HG03135 (cell line): ENCODE data around the gene CBFA2T3.

Source experiments
- ATAC-seq: cut with Tn5 transposase; IDR thresholded peaks from one replicate; pipeline ENCODE4 v1.9.1; 2021; ENCODE audit warnings: mild to moderate bottlenecking, moderate library complexity; ENCODE audit not compliant: unreplicated experiment

The CBFA2T3 gene

GRCh38 chr16:88964636-88965035 is 12.4 kb downstream of the CBFA2T3 start:
- ATAC-seq = no peak

DNA sequence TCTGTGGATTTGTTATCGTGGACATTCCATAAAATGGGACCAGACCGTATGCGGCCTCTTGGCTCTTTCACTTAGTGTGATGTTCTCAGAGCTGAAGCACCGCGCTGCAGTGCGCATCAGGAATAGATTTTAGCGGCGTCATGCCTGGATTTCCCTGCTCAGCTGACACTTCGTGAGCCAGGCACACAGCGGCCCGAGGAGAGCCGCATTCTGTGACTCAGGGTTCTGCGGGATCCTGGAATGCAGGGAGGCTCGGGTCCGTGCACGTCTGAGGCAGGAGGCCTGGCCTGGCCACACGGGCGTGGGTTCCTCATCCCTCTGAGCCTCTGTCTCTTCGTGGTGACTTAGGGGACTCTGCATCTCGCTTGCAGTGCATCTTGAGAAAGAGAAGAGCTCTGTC is 13.4 kb downstream of the CBFA2T3 start:
- no peak for ATAC-seq

- no peak for ATAC-seq
These were observed 14.4 kb downstream of the CBFA2T3 start for GRCh38 chr16:88962478-88963152.

- no peak for ATAC-seq
These were observed 16.0 kb downstream of the CBFA2T3 start for GRCh38 chr16:88961011-88961410.

- ATAC-seq = no peak
These were observed 16.5 kb downstream of the CBFA2T3 start for GRCh38 chr16:88960516-88960915.

DNA sequence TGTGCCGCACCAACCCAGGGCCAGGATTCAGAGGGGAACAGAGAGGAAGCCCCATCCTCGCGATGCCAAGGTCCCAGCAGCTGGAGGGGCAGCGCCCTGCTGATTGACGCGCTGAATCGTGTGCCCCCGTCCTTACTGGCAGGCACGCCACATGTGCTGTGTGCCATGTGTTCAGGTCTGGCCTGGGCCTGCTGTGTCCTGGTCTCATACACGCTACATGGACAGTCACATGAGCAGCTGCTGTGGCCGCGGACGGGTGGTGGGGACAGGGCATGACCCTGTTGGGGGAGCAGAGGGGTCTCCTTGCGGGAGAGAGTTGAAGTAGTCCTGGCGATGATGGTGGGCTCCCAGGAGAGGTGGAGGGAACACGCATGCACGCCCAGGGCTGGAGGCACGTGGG is 18.0 kb downstream of the CBFA2T3 start:
- no peak for ATAC-seq

DNA sequence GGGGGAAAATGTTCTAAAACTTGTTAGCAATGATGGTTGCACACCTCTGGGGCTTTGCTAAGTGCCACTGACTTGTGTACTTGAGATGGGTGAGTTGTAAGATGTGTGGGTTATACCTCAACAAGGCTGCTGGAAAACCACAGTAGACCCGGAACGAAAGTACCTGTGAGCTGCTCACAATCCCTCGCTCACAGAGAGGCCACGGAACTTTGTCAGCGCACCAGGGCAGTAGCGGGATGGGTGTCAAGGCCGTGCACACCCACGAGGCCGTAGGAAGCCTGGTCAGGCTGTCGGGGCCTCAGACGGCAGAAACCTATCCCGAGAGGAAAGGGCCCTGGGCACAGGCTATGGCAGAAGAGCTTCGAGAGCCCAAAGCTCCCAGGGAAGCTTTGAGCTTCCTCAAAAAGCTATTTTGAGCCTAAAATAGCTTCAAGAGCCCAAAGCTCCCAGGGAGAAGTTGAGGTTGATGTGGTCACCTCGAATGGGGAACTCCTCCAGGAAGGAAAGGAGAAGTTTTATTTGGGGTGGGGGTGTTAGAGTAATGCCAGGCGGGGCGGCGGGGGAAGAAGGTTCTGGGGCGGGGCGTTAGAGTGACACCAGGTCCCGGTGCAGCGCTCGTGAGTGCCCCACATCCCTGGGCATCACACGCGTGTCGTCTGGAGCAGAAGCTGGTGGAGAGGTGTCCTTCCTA is 19.0 kb downstream of the CBFA2T3 start:
- ATAC-seq = no peak

- ATAC-seq = no peak
These were observed 19.6 kb downstream of the CBFA2T3 start for GRCh38 chr16:88957433-88957767.

- no peak for ATAC-seq
These were observed 20.2 kb downstream of the CBFA2T3 start for GRCh38 chr16:88956546-88957432.

- no peak for ATAC-seq
These were observed 21.1 kb downstream of the CBFA2T3 start for GRCh38 chr16:88955906-88956305.

DNA sequence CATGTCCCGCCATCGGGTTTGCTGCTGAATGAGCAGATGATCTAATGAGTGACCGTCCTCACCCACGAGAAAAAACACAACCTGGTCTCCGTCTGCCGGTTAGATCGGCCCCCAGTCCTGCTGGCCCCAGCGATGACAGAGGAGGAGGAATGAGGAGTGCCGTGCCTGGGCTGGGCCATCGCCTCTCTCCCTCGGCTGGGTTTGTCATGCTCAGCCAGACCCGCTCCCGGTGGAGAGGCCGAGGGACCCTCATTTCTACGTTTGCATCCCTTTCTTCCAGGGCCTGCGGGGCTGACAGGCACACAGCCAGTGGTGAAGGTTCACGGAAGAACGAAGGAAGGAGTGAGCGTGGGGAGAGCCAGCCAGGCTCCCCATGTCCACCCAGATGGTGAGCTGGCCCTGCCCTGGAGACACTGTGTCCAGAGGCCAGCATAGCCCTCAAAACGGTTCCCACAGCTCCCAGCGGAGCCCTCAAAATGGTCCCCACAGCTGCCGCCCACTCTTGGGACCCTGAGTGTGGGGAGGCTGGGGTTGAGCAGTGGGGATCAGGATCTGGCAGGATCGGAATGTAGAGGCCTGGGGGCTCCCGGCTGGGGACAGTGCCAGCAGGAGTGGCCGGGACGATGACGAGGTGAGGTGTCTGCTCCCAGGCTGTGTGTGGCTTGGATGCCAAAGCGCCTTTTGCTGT is 23.9 kb downstream of the CBFA2T3 start:
- ATAC-seq = no peak

DNA sequence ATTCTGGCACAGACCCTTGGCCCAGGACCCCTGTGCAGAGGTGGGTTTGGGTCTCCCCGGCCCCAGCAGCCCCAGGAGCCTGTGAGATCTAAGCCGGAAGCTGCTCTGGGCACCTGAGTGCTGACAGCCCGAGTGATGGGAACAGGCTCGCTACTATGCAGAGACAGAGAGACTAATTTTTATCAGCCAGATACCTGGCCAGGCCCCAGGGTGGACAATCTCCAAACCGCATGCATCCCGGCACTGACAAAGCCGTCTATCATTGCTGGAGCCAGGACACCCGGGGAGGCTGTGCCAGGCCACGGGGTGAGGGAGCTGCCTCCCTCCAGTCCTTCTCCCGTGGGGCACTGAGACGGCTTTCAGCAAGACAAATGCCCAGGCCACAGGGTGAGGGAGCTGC is 25.0 kb downstream of the CBFA2T3 start:
- no peak for ATAC-seq

DNA sequence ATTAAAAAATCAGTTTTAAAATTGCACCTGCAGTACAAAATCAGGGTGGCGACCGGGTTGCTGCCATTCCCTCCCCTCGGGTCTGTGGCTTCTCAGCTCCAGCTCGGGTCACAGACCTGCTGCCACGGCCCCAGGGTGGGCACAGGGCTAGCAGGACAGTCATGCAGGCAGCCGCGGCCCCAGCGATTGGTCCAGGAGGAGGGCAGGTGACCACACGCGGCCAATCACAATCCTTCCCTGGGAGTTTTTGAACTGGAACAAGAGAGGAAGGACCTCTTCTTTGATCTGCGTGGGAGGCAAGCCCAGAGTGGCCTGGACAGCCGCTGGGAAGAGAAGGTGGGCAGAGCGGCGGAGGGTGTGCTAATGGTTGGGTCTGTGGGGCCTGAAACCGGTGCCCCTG is 25.5 kb downstream of the CBFA2T3 start:
- ATAC-seq = no peak

GRCh38 chr16:88948781-88949490 is 28.1 kb downstream of the CBFA2T3 start:
- ATAC-seq = no peak

DNA sequence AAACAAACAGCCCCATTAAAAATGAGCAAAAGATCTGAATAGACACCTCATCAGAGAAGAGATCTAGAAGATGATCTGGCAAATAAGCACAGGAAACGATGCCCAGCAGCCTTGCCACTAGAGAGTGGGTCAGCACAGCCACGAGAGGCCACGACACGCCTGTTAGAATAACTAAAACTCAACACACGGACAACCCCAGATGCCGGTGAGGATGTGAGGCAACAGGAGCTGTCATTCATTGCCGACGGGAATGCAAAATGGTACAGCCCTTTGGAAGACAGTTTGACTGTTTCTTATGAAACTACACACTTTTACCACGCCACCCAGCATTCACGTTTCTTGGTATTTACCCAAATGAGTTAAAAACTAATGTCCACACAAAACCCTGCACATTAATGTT is 31.5 kb downstream of the CBFA2T3 start:
- ATAC-seq = no peak

DNA sequence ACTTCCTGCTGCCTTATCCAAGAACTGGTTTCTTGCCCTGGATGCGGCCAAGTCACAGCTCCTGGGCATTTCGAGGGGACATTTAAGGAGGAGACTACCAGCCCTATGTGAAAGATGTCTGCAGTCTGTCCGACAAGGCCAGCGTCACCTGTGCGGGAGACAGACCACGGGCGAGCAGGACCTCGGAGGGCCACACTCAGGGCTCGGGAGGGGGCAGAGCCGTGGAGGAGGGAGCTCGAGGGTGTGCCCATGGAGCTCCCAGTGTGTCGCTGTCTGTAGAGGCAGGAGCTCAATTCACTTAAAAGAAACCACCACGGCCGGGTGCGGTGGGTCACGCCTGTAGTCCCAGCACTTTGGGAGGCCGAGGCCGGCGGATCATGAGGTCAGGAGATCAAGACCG is 33.3 kb downstream of the CBFA2T3 start:
- no peak for ATAC-seq

DNA sequence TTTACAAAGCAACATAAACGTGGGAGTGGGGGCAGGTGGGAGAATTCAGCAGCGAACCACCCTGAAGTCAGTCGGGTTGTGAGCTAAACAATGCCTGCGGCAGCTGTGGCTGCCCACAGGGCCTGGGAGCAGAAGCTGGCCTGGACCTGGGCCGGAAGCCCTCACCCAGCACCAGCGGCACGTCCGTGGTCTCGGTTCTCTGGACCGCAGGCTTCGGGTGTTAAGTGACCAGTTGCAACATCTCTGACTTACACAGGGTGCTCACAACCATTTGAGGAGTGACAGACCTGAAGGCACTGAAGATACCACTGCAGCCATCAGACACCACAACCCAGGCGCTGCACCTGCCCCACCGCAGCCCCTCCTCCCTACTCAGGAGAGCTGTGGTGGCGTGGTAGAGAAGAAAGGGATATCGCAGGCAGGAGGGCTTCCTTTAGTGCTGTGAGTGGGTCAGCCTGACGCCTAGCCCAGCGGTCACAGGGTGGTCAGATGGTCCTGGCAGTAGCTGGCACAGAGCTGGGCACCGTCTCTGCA is 33.8 kb downstream of the CBFA2T3 start:
- no peak for ATAC-seq

GRCh38 chr16:88941913-88942909 is 34.8 kb downstream of the CBFA2T3 start:
- ATAC-seq = peak; percentile 42
